ENCODE results near the gene SMYD2. TPM values are rescaled to one million over a fixed set of nuclear protein-coding genes. Genes with fewer than 3 reads are reported as not detected.

The SMYD2 gene
- total and polyA plus RNA-seq, 8 donors = 12.9 to 26.3 (median 16.8) TPM

GRCh38 chr1:214341932-214342331 is 61.0 kb downstream of the SMYD2 start:
- Histone ChIP-seq H3K27me3 (no peaks in the 10 kb centered on the region), H3K36me3 (peaks cover 0 to 3% (median 0%) of the 10 kb centered on the region in 3 donors), H3K27ac (no peak overlapping the region), H3K4me1 (no peaks in the 10 kb centered on the region), H3K4me3 (no peak overlapping the region), H3K9me3 (no peaks in the 10 kb centered on the region)
- DNase-seq = no peak
- WGBS, 2 donors = 73 to 80% methylated on average over 3 of the region's 3 CpGs
- no peak for ATAC-seq
- intact Hi-C loops (cut with DNase I) = loop anchor here in 1 of 3 donors (5.0 kb wide), 1 partner anchor 245 kb away; no protein-coding TSS in a partner anchor
- no peak for FAIRE-seq
- TF ChIP-seq, protein P1, sequence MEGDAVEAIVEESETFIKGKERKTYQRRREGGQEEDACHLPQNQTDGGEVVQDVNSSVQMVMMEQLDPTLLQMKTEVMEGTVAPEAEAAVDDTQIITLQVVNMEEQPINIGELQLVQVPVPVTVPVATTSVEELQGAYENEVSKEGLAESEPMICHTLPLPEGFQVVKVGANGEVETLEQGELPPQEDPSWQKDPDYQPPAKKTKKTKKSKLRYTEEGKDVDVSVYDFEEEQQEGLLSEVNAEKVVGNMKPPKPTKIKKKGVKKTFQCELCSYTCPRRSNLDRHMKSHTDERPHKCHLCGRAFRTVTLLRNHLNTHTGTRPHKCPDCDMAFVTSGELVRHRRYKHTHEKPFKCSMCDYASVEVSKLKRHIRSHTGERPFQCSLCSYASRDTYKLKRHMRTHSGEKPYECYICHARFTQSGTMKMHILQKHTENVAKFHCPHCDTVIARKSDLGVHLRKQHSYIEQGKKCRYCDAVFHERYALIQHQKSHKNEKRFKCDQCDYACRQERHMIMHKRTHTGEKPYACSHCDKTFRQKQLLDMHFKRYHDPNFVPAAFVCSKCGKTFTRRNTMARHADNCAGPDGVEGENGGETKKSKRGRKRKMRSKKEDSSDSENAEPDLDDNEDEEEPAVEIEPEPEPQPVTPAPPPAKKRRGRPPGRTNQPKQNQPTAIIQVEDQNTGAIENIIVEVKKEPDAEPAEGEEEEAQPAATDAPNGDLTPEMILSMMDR (IDR thresholded peaks at IDR 0.05) = no peak

- H3K4me3 ChIP-seq = no peak overlapping the region
- no peak for FAIRE-seq
- H3K27ac ChIP-seq = no peak overlapping the region
- TF ChIP-seq, protein P1 (IDR thresholded peaks at IDR 0.05) = no peak
- DNase-seq = no peak
- no peaks in the 10 kb centered on the region for H3K27me3 ChIP-seq
- H3K36me3 ChIP-seq = no peaks in the 10 kb centered on the region
- no peaks in the 10 kb centered on the region for H3K9me3 ChIP-seq
- H3K4me1 ChIP-seq = no peaks in the 10 kb centered on the region
- intact Hi-C loops (cut with DNase I) = loop anchor here in 1 of 3 donors (5.0 kb wide), 1 partner anchor 245 kb away; no protein-coding TSS in a partner anchor
- no peak for ATAC-seq
Measured at GRCh38 chr1:214342525-214342924, 61.6 kb downstream of the SMYD2 start.

DNA sequence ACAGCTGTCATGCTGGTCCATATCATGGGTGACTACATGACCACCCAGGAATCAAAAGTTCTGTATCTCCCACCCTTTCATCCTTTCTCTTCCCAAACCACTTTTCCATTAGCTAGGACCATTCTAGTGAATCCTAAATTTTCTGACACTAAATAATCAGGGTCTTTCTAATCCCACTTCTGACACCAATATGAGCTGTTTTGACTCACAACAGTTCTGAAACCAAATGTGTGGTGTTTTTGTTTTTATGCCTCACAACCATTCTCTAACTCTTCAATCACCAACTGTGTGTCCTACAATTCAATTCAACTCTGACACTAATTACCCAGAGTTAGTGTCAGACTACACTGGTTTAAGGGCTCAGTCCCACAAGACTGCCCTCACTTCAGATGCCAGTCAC is 63.9 kb downstream of the SMYD2 start:
- intact Hi-C loops (cut with DNase I) = loop anchor here in 1 of 3 donors (5.0 kb wide), 1 partner anchor 242 kb away; no protein-coding TSS in a partner anchor
- no peak for ATAC-seq
- FAIRE-seq = no peak
- Histone ChIP-seq H3K36me3 (peaks cover 0 to 4% (median 0%) of the 10 kb centered on the region in 3 donors), H3K4me1 (no peaks in the 10 kb centered on the region), H3K27ac (no peak overlapping the region), H3K27me3 (no peaks in the 10 kb centered on the region), H3K9me3 (no peaks in the 10 kb centered on the region), H3K4me3 (no peak overlapping the region)
- TF ChIP-seq, protein P1 (IDR thresholded peaks at IDR 0.05) = no peak
- no peak for DNase-seq

DNA sequence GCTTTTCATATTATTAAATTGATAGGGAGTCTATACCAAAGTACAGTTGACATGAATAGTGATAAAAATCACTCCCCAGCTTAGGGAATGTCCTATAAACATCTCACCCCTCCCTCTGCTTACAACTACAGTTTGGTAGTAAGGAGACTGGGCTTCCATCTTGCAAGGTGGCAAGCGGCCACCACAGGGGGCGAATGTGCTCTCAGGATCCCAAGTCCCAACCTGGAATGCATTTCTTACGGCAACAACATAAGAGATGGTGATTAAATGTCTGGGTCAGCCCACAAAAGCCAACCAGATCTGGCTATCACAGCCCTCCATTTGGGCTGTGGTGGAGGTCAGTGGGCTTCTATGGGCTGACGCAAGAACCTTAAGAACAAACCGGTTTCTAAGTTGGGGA is 68.0 kb downstream of the SMYD2 start:
- H3K36me3 ChIP-seq = peaks cover 0 to 4% (median 3%) of the 10 kb centered on the region in 3 donors
- DNase-seq (no peak), FAIRE-seq (no peak), ATAC-seq (no peak)
- H3K4me1 ChIP-seq = no peaks in the 10 kb centered on the region
- 97 to 98% methylated on average over 5 of the region's 5 CpGs for WGBS, 2 donors
- H3K27me3 ChIP-seq = no peaks in the 10 kb centered on the region
- no peak overlapping the region for H3K4me3 ChIP-seq
- intact Hi-C loops (cut with DNase I) = no loop called here
- H3K27ac ChIP-seq = no peak overlapping the region
- H3K9me3 ChIP-seq = no peaks in the 10 kb centered on the region
- TF ChIP-seq, protein P1 (IDR thresholded peaks at IDR 0.05) = no peak

- FAIRE-seq = no peak
- ATAC-seq = no peak
Measured at GRCh38 chr1:214349781-214350180, 68.8 kb downstream of the SMYD2 start.

More at GRCh38 chr1:214349781-214350180, 68.8 kb downstream of the SMYD2 start:
- Histone ChIP-seq H3K27me3 (no peaks in the 10 kb centered on the region), H3K9me3 (no peaks in the 10 kb centered on the region), H3K27ac (no peak overlapping the region), H3K36me3 (peaks cover 0 to 4% (median 3%) of the 10 kb centered on the region in 3 donors), H3K4me1 (no peaks in the 10 kb centered on the region), H3K4me3 (no peak overlapping the region)
- WGBS, 2 donors = 96 to 97% methylated on average over 2 of the region's 2 CpGs
- intact Hi-C loops (cut with DNase I) = no loop called here
- TF ChIP-seq, protein P1 (IDR thresholded peaks at IDR 0.05) = no peak
- no peak for DNase-seq

All from pancreas (tissue), 10 donors.